NT2/D1 (cell line): ENCODE data around the gene TTLL11.

Experiments
- DNase-seq: peaks from one replicate; pipeline ENCODE4 v3.0.0-alpha.2; 2011; ENCODE audit warnings: low read depth, low spot score
- H3K27me3 ChIP-seq: 2 replicates; pipeline ENCODE4 v1.6.0; 2011; ENCODE audit warnings: mild to moderate bottlenecking; ENCODE audit not compliant: insufficient read length, insufficient read depth
- H3K36me3 ChIP-seq: 2 replicates; pipeline ENCODE4 v1.6.1; 2011; ENCODE audit warnings: mild to moderate bottlenecking, low read length, mixed read lengths; ENCODE audit not compliant: insufficient read depth, insufficient read length
- H3K4me1 ChIP-seq: 2 replicates; pipeline ENCODE4 v1.5.1; 2011; ENCODE audit not compliant: insufficient read depth, insufficient read length
- H3K4me3 ChIP-seq: 2 replicates; pipeline ENCODE4 v1.5.1; 2011; ENCODE audit warnings: low read depth; ENCODE audit not compliant: insufficient read length
- H3K9ac ChIP-seq: 2 replicates; pipeline ENCODE4 v1.6.0; 2011; ENCODE audit warnings: low read depth; ENCODE audit not compliant: insufficient read length
- H3K9me3 ChIP-seq: 2 replicates; pipeline ENCODE4 v1.5.1; 2011; ENCODE audit warnings: mild to moderate bottlenecking, low read length; ENCODE audit not compliant: insufficient read depth
- SUZ12 ChIP-seq: IDR thresholded peaks from 2 replicates; pipeline ENCODE4 v1.6.1; 2011; ENCODE audit not compliant: insufficient read length, insufficient read depth; ENCODE audit errors: extremely low read depth
- YY1 ChIP-seq: IDR thresholded peaks from 2 replicates; pipeline ENCODE4 v1.6.1; 2011; ENCODE audit not compliant: insufficient read length, insufficient read depth
- ZNF274 ChIP-seq: IDR thresholded peaks from 2 replicates; pipeline ENCODE4 v1.6.1; 2011; ENCODE audit warnings: mild to moderate bottlenecking, low read depth, low read length

Gene TTLL11

GRCh38 chr9:121865884-121866283 lies 227.2 kb downstream of the TTLL11 start:
- no peak for DNase-seq
- no peaks in the 10 kb centered on the region for H3K9me3 ChIP-seq
- H3K27me3 ChIP-seq = no peaks in the 10 kb centered on the region
- no peaks in the 10 kb centered on the region for H3K4me1 ChIP-seq
- H3K4me3 ChIP-seq = no peak overlapping the region
- TF ChIP-seq YY1 (no peak), SUZ12 (no peak), ZNF274 (no peak)
- H3K9ac ChIP-seq = no peak overlapping the region
- no peaks in the 10 kb centered on the region for H3K36me3 ChIP-seq

DNA sequence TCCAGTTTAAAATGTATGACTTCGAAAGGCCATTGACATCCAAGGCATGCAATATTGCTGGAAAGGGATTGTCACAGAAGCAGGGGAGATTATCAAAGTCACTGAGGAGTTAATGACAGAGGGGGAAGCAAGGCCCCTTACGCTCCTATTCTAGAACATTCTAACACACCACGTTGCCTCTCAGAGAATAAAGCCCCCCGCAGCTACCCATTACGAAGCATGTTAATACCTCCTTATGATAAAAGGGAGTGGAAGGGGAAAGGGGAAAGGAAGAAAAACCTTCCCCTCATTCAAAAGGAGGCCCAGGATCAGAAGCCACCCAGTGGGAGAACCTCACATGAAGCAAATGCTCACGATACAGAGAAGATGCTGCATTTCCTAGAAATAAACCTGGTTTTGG lies 228.0 kb downstream of the TTLL11 start:
- no peak overlapping the region for H3K9ac ChIP-seq
- no peak for DNase-seq
- H3K36me3 ChIP-seq = no peaks in the 10 kb centered on the region
- TF ChIP-seq ZNF274 (no peak), YY1 (no peak), SUZ12 (no peak)
- H3K4me1 ChIP-seq = peaks cover 2% of the 10 kb centered on the region
- H3K4me3 ChIP-seq = no peak overlapping the region
- no peaks in the 10 kb centered on the region for H3K9me3 ChIP-seq
- no peaks in the 10 kb centered on the region for H3K27me3 ChIP-seq

DNA sequence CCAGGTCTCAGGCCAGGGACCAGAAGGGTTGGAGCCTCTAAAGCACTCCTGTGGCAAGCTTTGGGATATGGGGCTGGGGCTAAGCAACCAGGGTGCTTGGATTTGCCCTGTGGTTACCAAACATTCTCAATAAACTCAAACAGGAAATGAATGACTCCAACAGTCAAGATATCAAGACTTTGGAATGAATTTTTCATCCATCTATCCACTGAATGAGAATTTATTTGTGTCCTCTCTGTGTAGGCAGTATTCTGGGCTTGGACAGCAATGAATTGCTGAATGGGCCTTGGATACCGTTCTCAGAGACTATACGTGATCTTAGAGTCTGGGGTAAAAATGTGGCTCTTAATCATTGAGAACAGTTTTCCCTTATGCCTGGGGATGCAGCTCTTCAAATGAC lies 229.2 kb downstream of the TTLL11 start:
- no peak for TF ChIP-seq SUZ12
- TF ChIP-seq ZNF274 = no peak
- no peak for TF ChIP-seq YY1
- no peak for DNase-seq
- peaks cover 4% of the 10 kb centered on the region for H3K4me1 ChIP-seq
- H3K9ac ChIP-seq = no peak overlapping the region
- no peaks in the 10 kb centered on the region for H3K9me3 ChIP-seq
- H3K36me3 ChIP-seq = no peaks in the 10 kb centered on the region
- H3K4me3 ChIP-seq = no peak overlapping the region
- no peaks in the 10 kb centered on the region for H3K27me3 ChIP-seq

DNA sequence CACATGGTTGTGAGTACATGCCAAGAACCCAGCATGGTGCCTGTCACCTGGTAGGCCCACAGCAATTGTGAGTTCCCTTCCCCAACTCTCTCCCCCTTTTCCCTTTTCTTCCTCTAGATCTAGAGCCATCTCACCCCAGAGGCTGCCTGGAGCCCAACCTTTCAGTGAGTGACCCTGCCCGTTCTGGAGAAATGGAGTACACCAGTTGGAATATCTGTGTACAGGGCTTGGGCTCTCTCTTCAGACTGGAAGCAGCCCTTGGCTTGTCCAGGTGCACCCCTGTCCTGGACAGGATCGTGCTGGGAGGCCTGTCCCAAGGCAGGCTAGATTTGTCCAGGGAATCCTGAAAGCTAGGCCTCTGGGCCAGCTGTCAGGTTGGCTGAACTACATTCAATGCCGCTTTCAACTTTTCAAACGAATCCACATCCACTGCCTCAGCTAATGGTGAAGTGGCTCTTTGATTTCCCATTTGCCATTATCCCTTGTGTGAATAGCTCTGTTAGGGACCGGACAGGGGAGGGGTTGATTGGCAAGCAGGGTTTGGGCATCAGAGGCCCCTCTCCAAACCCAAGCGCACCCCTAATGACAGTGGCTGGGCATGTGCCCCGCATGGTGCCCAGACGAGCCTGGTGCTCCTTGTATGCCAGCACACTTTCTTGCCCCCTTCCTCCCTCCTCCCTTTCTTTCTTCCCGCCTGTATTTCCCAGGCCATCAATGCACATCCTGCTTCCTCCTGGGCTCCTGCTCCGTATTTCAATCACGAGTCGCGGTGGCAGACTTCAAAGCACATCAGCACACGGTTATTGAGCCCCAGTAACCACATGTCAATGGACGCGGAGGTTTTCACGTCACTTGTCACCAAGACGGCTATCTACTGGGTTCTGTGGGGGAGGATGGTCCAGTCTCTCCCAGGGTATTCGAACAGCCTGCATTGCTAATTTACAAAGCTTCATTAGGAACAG lies 230.5 kb downstream of the TTLL11 start:
- Histone ChIP-seq H3K36me3 (no peaks in the 10 kb centered on the region), H3K9me3 (no peaks in the 10 kb centered on the region), H3K4me1 (peaks cover 4% of the 10 kb centered on the region), H3K27me3 (no peaks in the 10 kb centered on the region), H3K4me3 (no peak overlapping the region), H3K9ac (no peak overlapping the region)
- TF ChIP-seq YY1 (no peak), ZNF274 (no peak), SUZ12 (no peak)
- no peak for DNase-seq

DNA sequence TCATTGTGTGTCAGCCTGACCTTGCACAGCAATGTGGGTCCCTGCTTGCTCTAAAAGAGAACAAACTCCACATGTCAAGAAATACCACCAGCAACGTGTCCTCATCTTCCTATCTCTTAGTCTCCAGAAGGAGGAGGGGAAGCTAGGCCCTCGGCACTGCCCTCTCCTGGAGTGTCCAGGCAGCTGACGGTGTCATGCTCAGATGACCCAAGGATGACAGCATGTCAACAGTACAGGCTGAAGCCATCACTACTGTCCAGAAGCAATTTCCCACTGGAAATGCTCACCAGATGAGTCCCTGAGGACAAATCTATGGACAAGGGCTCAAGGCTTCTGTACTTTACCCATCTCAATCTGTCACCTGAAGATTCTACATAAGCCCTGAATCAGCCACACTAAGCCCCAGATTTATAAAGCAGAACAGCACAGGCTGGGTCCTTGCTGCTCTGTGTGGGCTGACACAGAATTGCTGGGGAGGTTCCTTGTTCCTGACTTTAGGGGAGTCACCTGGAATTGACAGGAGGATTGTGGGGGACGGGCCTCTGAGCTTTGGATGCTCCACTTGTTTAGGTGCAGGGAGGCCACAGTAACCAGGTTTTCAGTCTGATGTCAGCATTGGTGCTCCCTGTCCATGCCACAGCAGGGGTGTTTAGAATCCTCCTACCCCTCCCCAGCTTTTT lies 231.5 kb downstream of the TTLL11 start:
- no peaks in the 10 kb centered on the region for H3K9me3 ChIP-seq
- H3K9ac ChIP-seq = no peak overlapping the region
- peak; percentile 28 for DNase-seq
- H3K36me3 ChIP-seq = no peaks in the 10 kb centered on the region
- H3K4me1 ChIP-seq = peaks cover 4% of the 10 kb centered on the region
- TF ChIP-seq ZNF274 (no peak), SUZ12 (no peak)
- H3K27me3 ChIP-seq = no peaks in the 10 kb centered on the region
- no peak overlapping the region for H3K4me3 ChIP-seq

- no peak overlapping the region for H3K4me3 ChIP-seq
- no peaks in the 10 kb centered on the region for H3K36me3 ChIP-seq
- DNase-seq = no peak
- no peak overlapping the region for H3K9ac ChIP-seq
- TF ChIP-seq SUZ12 (no peak), ZNF274 (no peak), YY1 (no peak)
- no peaks in the 10 kb centered on the region for H3K9me3 ChIP-seq
- H3K4me1 ChIP-seq = peaks cover 4% of the 10 kb centered on the region
- H3K27me3 ChIP-seq = no peaks in the 10 kb centered on the region
Measured at GRCh38 chr9:121860744-121861143, 232.4 kb downstream of the TTLL11 start.

- no peaks in the 10 kb centered on the region for H3K27me3 ChIP-seq
- no peaks in the 10 kb centered on the region for H3K36me3 ChIP-seq
- DNase-seq = no peak
- H3K9me3 ChIP-seq = no peaks in the 10 kb centered on the region
- no peak overlapping the region for H3K9ac ChIP-seq
- peaks cover 4% of the 10 kb centered on the region for H3K4me1 ChIP-seq
- no peak overlapping the region for H3K4me3 ChIP-seq
- TF ChIP-seq ZNF274 (no peak), YY1 (no peak), SUZ12 (no peak)
Measured at GRCh38 chr9:121860213-121860612, 232.9 kb downstream of the TTLL11 start.
